Gastrocnemius medialis (tissue), 4 donors: ENCODE measurements around the gene RABL6.

ENCODE experiments used
- POLR2A ChIP-seq, 2 donors: fragments of 450-650 bp; IDR thresholded peaks; one replicate each; pipeline ENCODE4 v1.6.1; 2017; ENCODE audit warnings: antibody characterized with exemption in 2 of 2, mild to moderate bottlenecking in 2 of 2, moderate library complexity in 2 of 2
- TF ChIP-seq, protein P1 (sequence below), 5 experiments: fragments of 450-650 bp in 3 of 5; fragments of 200-600 bp in 2 of 5; sonication (generic) in 2 of 5; IDR thresholded peaks in 4 of 5; conservative IDR thresholded peaks in 1 of 5; 1 replicate in 4 of 5; 2 replicates in 1 of 5; pipeline ENCODE4 v1.5.1; 2016 to 2019; ENCODE audit warnings: antibody characterized with exemption in 5 of 5, mild to moderate bottlenecking in 3 of 5, moderate library complexity in 3 of 5

DNA sequence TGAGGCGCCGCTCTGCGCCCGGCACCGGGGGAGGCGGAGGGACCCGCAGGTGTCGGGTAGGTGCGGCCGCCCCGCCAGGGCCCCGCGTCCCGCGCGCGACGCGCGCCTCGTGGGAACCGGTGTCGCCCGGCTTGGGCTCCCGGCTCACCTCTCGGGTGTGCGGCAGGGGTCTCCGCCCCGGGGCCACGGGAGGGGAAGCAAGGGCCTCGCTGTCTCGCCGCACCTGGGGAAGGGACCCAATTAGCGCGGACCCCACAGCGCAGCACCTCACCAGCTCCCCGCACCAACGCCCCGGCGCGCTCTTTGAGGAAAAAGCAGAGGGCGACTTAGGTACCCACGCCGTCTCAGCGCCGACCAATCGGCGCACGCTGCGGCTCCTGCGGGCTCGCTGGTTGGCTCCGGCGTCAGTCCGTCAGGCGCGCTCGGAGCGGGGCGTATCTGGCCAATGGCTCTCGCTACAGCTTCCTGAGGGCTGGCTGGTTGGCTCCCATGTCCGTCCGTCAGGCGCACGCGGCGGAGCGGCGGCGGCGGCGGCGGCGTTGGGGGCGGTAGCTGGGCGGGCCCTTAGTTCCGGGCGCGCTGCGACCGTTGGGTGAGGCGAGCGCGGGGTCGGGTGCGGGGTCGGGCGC lies 78.3 kb downstream of the RABL6 start, which contains the start of gene TRAF2:
- TF ChIP-seq, protein P1, sequence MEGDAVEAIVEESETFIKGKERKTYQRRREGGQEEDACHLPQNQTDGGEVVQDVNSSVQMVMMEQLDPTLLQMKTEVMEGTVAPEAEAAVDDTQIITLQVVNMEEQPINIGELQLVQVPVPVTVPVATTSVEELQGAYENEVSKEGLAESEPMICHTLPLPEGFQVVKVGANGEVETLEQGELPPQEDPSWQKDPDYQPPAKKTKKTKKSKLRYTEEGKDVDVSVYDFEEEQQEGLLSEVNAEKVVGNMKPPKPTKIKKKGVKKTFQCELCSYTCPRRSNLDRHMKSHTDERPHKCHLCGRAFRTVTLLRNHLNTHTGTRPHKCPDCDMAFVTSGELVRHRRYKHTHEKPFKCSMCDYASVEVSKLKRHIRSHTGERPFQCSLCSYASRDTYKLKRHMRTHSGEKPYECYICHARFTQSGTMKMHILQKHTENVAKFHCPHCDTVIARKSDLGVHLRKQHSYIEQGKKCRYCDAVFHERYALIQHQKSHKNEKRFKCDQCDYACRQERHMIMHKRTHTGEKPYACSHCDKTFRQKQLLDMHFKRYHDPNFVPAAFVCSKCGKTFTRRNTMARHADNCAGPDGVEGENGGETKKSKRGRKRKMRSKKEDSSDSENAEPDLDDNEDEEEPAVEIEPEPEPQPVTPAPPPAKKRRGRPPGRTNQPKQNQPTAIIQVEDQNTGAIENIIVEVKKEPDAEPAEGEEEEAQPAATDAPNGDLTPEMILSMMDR (IDR thresholded peaks at IDR 0.05 in 4 of 5, conservative IDR thresholded peaks at IDR 0.05 in 1 of 5) = no peak
- peak; percentile 58 to 81 for TF ChIP-seq POLR2A (IDR thresholded peaks at IDR 0.05)
